Measurements from ENCODE around the gene GPR17. TPM values are rescaled to one million over a fixed set of nuclear protein-coding genes. Genes with fewer than 3 reads are reported as not detected.

The GPR17 gene
- total RNA-seq, 1 donor from 2014 or later: 0.18 TPM

DNA sequence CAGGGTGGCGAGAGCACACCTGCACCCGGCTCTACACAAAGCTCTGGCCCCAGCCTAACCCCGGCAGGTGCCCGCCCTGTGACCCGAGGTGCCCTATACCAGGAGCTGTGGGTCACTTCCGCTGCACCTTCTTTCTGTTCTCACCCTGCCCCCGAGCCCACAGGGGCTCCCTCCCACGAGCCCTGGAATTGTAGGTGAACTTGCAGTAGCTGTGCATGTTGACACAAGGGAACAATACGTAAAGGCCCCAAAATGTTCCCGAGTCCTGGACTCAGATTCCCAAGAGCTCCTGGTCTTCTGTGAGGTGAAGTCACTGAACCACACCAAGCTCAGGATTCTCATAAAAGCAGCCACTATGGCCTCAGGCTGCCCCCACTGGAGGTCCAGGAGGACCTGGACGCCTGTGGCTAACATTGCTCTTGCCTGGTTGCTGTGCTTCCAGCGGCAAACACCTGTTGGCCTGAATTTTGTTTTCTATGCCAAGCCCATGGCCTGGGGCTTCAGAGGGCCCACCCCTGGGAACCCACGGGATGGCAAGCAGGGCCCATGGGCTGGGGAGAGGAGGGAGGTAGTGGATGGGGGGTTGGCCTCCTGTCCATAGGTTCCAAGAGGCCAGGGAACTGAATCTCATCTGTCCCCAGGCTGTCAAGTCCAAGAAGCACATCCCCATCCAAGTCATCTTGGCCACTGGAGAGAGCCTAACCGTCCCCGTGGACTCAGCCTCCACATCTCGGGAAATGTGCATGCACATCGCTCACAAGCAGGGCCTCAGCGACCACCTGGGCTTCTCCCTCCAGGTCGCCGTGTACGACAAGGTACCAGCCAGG is 23.2 kb upstream of the GPR17 start:
- peak overlapping the region; percentile 2 for H3K27ac ChIP-seq (ENCODE audit: low read depth, low read length)
- peaks cover 23% of the 10 kb centered on the region for H3K27me3 Mint-ChIP-seq (ENCODE audit: low read depth, unreplicated experiment)
- peak overlapping the region; percentile 68 for H3K4me2 ChIP-seq (ENCODE audit: low read length)
- peaks cover 2% of the 10 kb centered on the region for H3K9me3 Mint-ChIP-seq (ENCODE audit: unreplicated experiment)
- no peaks in the 10 kb centered on the region for H3K79me2 ChIP-seq (ENCODE audit: insufficient read depth, low read length)
- no peak overlapping the region for H3K4me3 ChIP-seq (ENCODE audit: insufficient read depth, low read depth, low read length)
- H3K9me3 ChIP-seq (ENCODE audit: insufficient read depth, low read depth, low read length): no peaks in the 10 kb centered on the region
- DNase-seq (ENCODE audit: low read depth) (no peak), FAIRE-seq (no peak)
- H3K4me1 ChIP-seq (ENCODE audit: insufficient read depth, low read length): peaks cover 11% of the 10 kb centered on the region
- no peak overlapping the region for H3K9ac ChIP-seq (ENCODE audit: low read length)
- TF ChIP-seq, protein P1, sequence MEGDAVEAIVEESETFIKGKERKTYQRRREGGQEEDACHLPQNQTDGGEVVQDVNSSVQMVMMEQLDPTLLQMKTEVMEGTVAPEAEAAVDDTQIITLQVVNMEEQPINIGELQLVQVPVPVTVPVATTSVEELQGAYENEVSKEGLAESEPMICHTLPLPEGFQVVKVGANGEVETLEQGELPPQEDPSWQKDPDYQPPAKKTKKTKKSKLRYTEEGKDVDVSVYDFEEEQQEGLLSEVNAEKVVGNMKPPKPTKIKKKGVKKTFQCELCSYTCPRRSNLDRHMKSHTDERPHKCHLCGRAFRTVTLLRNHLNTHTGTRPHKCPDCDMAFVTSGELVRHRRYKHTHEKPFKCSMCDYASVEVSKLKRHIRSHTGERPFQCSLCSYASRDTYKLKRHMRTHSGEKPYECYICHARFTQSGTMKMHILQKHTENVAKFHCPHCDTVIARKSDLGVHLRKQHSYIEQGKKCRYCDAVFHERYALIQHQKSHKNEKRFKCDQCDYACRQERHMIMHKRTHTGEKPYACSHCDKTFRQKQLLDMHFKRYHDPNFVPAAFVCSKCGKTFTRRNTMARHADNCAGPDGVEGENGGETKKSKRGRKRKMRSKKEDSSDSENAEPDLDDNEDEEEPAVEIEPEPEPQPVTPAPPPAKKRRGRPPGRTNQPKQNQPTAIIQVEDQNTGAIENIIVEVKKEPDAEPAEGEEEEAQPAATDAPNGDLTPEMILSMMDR (IDR thresholded peaks at IDR 0.05; ENCODE audit: insufficient read depth, low read depth, low read length): no peak
- no peak for TF ChIP-seq EZH2 (IDR thresholded peaks at IDR 0.05; ENCODE audit: insufficient read depth, low read length)
- H3K27ac Mint-ChIP-seq (ENCODE audit: unreplicated experiment): peak overlapping the region; percentile 54
- H3K36me3 ChIP-seq (ENCODE audit: insufficient read depth, low read length): no peaks in the 10 kb centered on the region
- no peaks in the 10 kb centered on the region for H3K27me3 ChIP-seq (ENCODE audit: insufficient read depth, low read length)
- H2AFZ ChIP-seq (ENCODE audit: low read depth, low read length): peak overlapping the region; percentile 69
- H3K4me1 Mint-ChIP-seq (ENCODE audit: low read depth, unreplicated experiment): peaks cover 13% of the 10 kb centered on the region
- no peaks in the 10 kb centered on the region for H4K20me1 ChIP-seq (ENCODE audit: insufficient read depth, low read length)
- no peak overlapping the region for H3K4me3 Mint-ChIP-seq (ENCODE audit: unreplicated experiment)
- peaks cover 2% of the 10 kb centered on the region for H3K36me3 Mint-ChIP-seq (ENCODE audit: low read depth, unreplicated experiment)

DNA sequence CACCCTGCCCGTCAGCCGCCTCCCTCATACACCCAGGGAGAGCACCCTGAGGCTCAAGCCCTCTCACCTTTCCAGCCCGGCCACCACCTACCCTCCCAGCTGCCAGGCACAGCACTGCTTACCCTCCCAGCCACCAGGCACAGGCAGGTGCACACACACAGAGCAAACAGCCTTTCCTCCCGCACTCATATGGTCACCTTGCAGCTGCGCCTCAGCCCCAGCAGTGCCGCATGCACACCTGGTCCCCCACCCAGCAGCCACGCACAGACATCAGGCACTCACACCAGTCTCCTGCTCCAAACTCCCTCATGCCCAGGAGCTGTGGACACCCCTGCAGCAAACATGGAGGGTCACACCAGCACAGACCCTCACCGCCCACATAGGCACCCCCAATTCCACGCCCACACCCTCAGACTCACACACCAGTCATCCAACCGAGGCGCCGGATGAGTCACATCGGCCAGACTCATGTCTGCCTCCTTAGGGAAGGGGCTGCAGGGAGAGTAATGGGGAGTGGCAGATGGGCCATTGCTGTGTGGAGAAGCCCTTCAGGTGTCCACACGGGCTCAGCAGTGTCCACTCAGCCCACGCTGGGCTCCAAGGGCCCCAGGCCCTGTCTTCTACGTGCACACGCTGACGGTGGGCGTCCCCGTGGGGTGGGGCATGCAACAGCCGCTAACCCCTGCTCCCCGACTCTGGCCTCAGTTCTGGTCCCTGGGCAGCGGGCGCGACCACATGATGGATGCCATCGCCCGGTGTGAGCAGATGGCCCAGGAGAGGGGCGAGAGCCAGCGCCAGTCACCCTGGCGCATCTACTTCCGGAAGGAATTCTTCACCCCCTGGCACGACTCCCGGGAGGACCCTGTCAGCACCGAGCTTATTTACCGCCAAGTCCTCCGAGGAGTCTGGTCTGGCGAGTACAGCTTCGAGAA is 22.3 kb upstream of the GPR17 start:
- no peaks in the 10 kb centered on the region for H3K27me3 ChIP-seq (ENCODE audit: insufficient read depth, low read length)
- H3K9ac ChIP-seq (ENCODE audit: low read length): no peak overlapping the region
- H3K36me3 Mint-ChIP-seq (ENCODE audit: low read depth, unreplicated experiment): peaks cover 2% of the 10 kb centered on the region
- peak overlapping the region; percentile 18 for H3K4me3 Mint-ChIP-seq (ENCODE audit: unreplicated experiment)
- no peaks in the 10 kb centered on the region for H3K9me3 Mint-ChIP-seq (ENCODE audit: unreplicated experiment)
- no peak for TF ChIP-seq EZH2 (IDR thresholded peaks at IDR 0.05; ENCODE audit: insufficient read depth, low read length)
- peak overlapping the region; percentile 54 for H3K27ac Mint-ChIP-seq (ENCODE audit: unreplicated experiment)
- H3K79me2 ChIP-seq (ENCODE audit: insufficient read depth, low read length): no peaks in the 10 kb centered on the region
- H4K20me1 ChIP-seq (ENCODE audit: insufficient read depth, low read length): no peaks in the 10 kb centered on the region
- H3K27me3 Mint-ChIP-seq (ENCODE audit: low read depth, unreplicated experiment): peaks cover 19% of the 10 kb centered on the region
- H3K36me3 ChIP-seq (ENCODE audit: insufficient read depth, low read length): no peaks in the 10 kb centered on the region
- H3K27ac ChIP-seq (ENCODE audit: low read depth, low read length): peak overlapping the region; percentile 56
- FAIRE-seq: no peak
- H3K9me3 ChIP-seq (ENCODE audit: insufficient read depth, low read depth, low read length): no peaks in the 10 kb centered on the region
- peak; percentile 59 for DNase-seq (ENCODE audit: low read depth)
- peaks cover 11% of the 10 kb centered on the region for H3K4me1 ChIP-seq (ENCODE audit: insufficient read depth, low read length)
- H3K4me3 ChIP-seq (ENCODE audit: insufficient read depth, low read depth, low read length): no peak overlapping the region
- H2AFZ ChIP-seq (ENCODE audit: low read depth, low read length): peak overlapping the region; percentile 69
- peak overlapping the region; percentile 68 for H3K4me2 ChIP-seq (ENCODE audit: low read length)
- H3K4me1 Mint-ChIP-seq (ENCODE audit: low read depth, unreplicated experiment): peaks cover 11% of the 10 kb centered on the region

DNA sequence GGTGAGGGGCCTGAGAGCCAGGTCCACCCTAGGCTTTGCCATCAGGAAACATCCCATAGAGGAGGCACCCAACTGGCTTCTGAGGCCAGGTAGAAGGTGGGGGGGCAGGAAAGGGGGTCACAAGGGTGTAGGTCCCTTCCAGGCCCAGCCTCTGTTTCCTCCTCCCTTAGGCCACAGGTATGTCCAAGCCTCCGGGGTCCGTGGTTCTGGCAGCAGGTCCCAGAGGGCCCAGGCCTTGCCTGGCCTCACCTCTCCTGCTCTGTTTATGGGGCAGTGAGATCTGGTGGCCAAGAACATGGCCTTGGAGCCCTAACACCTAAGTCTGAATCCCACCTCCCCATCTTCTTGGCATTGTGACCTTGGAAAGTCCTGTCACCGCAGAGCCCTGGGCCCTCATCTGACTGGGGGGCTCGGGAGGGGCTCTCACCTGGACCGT is 21.6 kb upstream of the GPR17 start:
- DNase-seq (ENCODE audit: low read depth): no peak
- H3K9me3 ChIP-seq (ENCODE audit: insufficient read depth, low read depth, low read length): no peaks in the 10 kb centered on the region
- no peak for FAIRE-seq
- no peak overlapping the region for H3K4me3 ChIP-seq (ENCODE audit: insufficient read depth, low read depth, low read length)
- H3K36me3 ChIP-seq (ENCODE audit: insufficient read depth, low read length): no peaks in the 10 kb centered on the region
- H4K20me1 ChIP-seq (ENCODE audit: insufficient read depth, low read length): no peaks in the 10 kb centered on the region
- peak overlapping the region; percentile 68 for H3K4me2 ChIP-seq (ENCODE audit: low read length)
- Mint-ChIP-seq H3K27me3 (ENCODE audit: low read depth, unreplicated experiment) (peaks cover 19% of the 10 kb centered on the region), H3K27ac (ENCODE audit: unreplicated experiment) (peak overlapping the region; percentile 47), H3K4me3 (ENCODE audit: unreplicated experiment) (no peak overlapping the region), H3K36me3 (ENCODE audit: low read depth, unreplicated experiment) (peaks cover 2% of the 10 kb centered on the region), H3K9me3 (ENCODE audit: unreplicated experiment) (no peaks in the 10 kb centered on the region), H3K4me1 (ENCODE audit: low read depth, unreplicated experiment) (peaks cover 9% of the 10 kb centered on the region)
- H3K9ac ChIP-seq (ENCODE audit: low read length): no peak overlapping the region
- H3K27ac ChIP-seq (ENCODE audit: low read depth, low read length): peak overlapping the region; percentile 56
- no peaks in the 10 kb centered on the region for H3K27me3 ChIP-seq (ENCODE audit: insufficient read depth, low read length)
- H3K79me2 ChIP-seq (ENCODE audit: insufficient read depth, low read length): no peaks in the 10 kb centered on the region
- TF ChIP-seq EZH2 (IDR thresholded peaks at IDR 0.05; ENCODE audit: insufficient read depth, low read length): no peak
- TF ChIP-seq, protein P1 (IDR thresholded peaks at IDR 0.05; ENCODE audit: insufficient read depth, low read depth, low read length): no peak
- peaks cover 11% of the 10 kb centered on the region for H3K4me1 ChIP-seq (ENCODE audit: insufficient read depth, low read length)
- no peak overlapping the region for H2AFZ ChIP-seq (ENCODE audit: low read depth, low read length)

Data from astrocyte (in vitro differentiated cells and primary cell).